Caco-2 (cell line): ENCODE measurements around the gene IQCK. TPM values are rescaled to one million over a fixed set of nuclear protein-coding genes. Genes with fewer than 3 reads are reported as not detected.

Experiments
- BruUV-seq: library from RNA; stranded (reverse); fragments of 400-500 nt; replicated peaks from 2 replicates; lab custom pipeline; 2021; lab: Mats Ljungman, UMichigan
- CTCF ChIA-PET: fragments of 300-600 bp; sonication (Branson Sonifier 250); formaldehyde crosslinking; loops from one replicate; lab custom pipeline; 2022; ENCODE audit warnings: antibody characterized with exemption; lab: Charles Lee
- POLR2A ChIA-PET: fragments of 300-600 bp; sonication (Branson Sonifier 250); formaldehyde crosslinking; loops from one replicate; lab custom pipeline; 2022; ENCODE audit warnings: antibody characterized with exemption; lab: Charles Lee
- DNase-seq, 2 experiments: peaks; one replicate each; pipeline versions ENCODE4 v3.0.0 to v3.0.0-alpha.2; 2020 to 2022
- H3K27me3 ChIP-seq: replicated peaks from 2 replicates; pipeline ENCODE4 v1.6.0; 2011; ENCODE audit warnings: low read length; ENCODE audit not compliant: control insufficient read depth, insufficient read depth
- H3K36me3 ChIP-seq: 2 replicates; pipeline ENCODE4 v1.5.1; 2011; ENCODE audit warnings: low read length; ENCODE audit not compliant: control insufficient read depth, insufficient read depth
- H3K4me1 ChIP-seq: fragments of 250-450 bp; sonication (Bioruptor Pico); 2 replicates; pipeline ENCODE4 v1.5.1; 2020; ENCODE audit warnings: mild to moderate bottlenecking
- H3K4me3 ChIP-seq: 2 replicates; pipeline ENCODE4 v1.5.1; 2011; ENCODE audit warnings: low read depth, mild to moderate bottlenecking, control low read depth, low read length
- H3K9me3 ChIP-seq: fragments of 250-450 bp; sonication (Bioruptor Pico); 2 replicates; pipeline ENCODE4 v1.5.1; 2020; ENCODE audit warnings: mild to moderate bottlenecking, moderate library complexity
- H3K27ac Mint-ChIP-seq: one replicate; pipeline ENCODE4 v1.8.0; 2022; ENCODE audit warnings: mixed read lengths; ENCODE audit not compliant: unreplicated experiment
- H3K27me3 Mint-ChIP-seq: one replicate; pipeline ENCODE4 v1.8.0; 2022; ENCODE audit warnings: mixed read lengths; ENCODE audit not compliant: insufficient read depth, unreplicated experiment
- H3K36me3 Mint-ChIP-seq: one replicate; pipeline ENCODE4 v1.8.0; 2022; ENCODE audit warnings: mild to moderate bottlenecking, mixed read lengths; ENCODE audit not compliant: insufficient read depth, unreplicated experiment
- H3K4me1 Mint-ChIP-seq: one replicate; pipeline ENCODE4 v1.8.0; 2022; ENCODE audit warnings: low read depth, mixed read lengths; ENCODE audit not compliant: unreplicated experiment
- H3K4me3 Mint-ChIP-seq: one replicate; pipeline ENCODE4 v1.8.0; 2022; ENCODE audit warnings: mild to moderate bottlenecking, moderate library complexity, mixed read lengths; ENCODE audit not compliant: unreplicated experiment
- H3K9me3 Mint-ChIP-seq: one replicate; pipeline ENCODE4 v1.8.0; 2022; ENCODE audit warnings: mixed read lengths; ENCODE audit not compliant: unreplicated experiment
- CTCF ChIP-seq, 2 experiments: fragments of 200-600 bp in 1 of 2; IDR thresholded peaks; 1 replicate in 1 of 2; 2 replicates in 1 of 2; pipeline versions ENCODE4 v1.5.1 to v1.8.0; 2011 to 2022; ENCODE audit warnings: antibody characterized with exemption in 1 of 2, control low read depth in 1 of 2, inconsistent platforms in 1 of 2, low read depth in 1 of 2, low read length in 1 of 2, mild to moderate bottlenecking in 1 of 2, moderate library complexity in 1 of 2; ENCODE audit not compliant: insufficient read depth in 1 of 2, severe bottlenecking in 1 of 2, unreplicated experiment in 1 of 2
- intact Hi-C: fragments of 100-400 bp; cut with micrococcal nuclease; formaldehyde crosslinking; loops from one replicate; pipeline ENCODE4 v1.10.0; 2022; ENCODE audit not compliant: unreplicated experiment
- total RNA-seq: library from RNA; stranded (reverse); gene quantifications from 2 replicates; pipeline ENCODE4 v1.2.3, GENCODE V29; 2022

IQCK gene
- total RNA-seq, 1 experiment from 2014 or later, result 2.0 TPM

GRCh38 chr16:19722981-19723380 lies 4.9 kb downstream of the IQCK start:
- Mint-ChIP-seq H3K36me3 (peaks cover 3% of the 10 kb centered on the region), H3K4me3 (no peak overlapping the region), H3K27me3 (no peaks in the 10 kb centered on the region), H3K9me3 (no peaks in the 10 kb centered on the region), H3K4me1 (no peaks in the 10 kb centered on the region), H3K27ac (no peak overlapping the region)
- no peak overlapping the region for H3K4me3 ChIP-seq
- DNase-seq, result no peak
- 0 out of 2 replicates have a peak, but pooled peaks cover 4% of the 10 kb centered on the region for H3K4me1 ChIP-seq
- BruUV-seq, result no TSS peak
- ChIA-PET POLR2A (no interaction called here), CTCF (no interaction called here)
- intact Hi-C loops, result no loop called here
- no peaks in the 10 kb centered on the region for H3K9me3 ChIP-seq
- H3K36me3 ChIP-seq, result no peaks in the 10 kb centered on the region
- no peak for TF ChIP-seq CTCF (IDR thresholded peaks at IDR 0.05; ENCODE audit: insufficient read depth in 1 of 2, low read depth in 1 of 2, low read length in 1 of 2, severe bottlenecking in 1 of 2, unreplicated experiment in 1 of 2)
- no peaks in the 10 kb centered on the region for H3K27me3 ChIP-seq

- no TSS peak for BruUV-seq
These were observed 10.5 kb downstream of the IQCK start for GRCh38 chr16:19728636-19728965.

GRCh38 chr16:19733551-19733950 lies 15.5 kb downstream of the IQCK start:
- no peak for DNase-seq
- no peak overlapping the region for H3K4me3 ChIP-seq
- no peaks in the 10 kb centered on the region for H3K27me3 Mint-ChIP-seq
- H3K4me1 ChIP-seq, result no peaks in the 10 kb centered on the region
- peaks cover 8% of the 10 kb centered on the region for H3K4me1 Mint-ChIP-seq
- no peaks in the 10 kb centered on the region for H3K27me3 ChIP-seq
- intact Hi-C loops, result no loop called here
- no peak overlapping the region for H3K4me3 Mint-ChIP-seq
- H3K36me3 ChIP-seq, result no peaks in the 10 kb centered on the region
- no peaks in the 10 kb centered on the region for H3K9me3 Mint-ChIP-seq
- no peak overlapping the region for H3K27ac Mint-ChIP-seq
- H3K9me3 ChIP-seq, result no peaks in the 10 kb centered on the region
- no TSS peak for BruUV-seq
- CTCF ChIA-PET, result no interaction called here
- H3K36me3 Mint-ChIP-seq, result peaks cover 6% of the 10 kb centered on the region
- TF ChIP-seq CTCF (IDR thresholded peaks at IDR 0.05; ENCODE audit: insufficient read depth in 1 of 2, low read depth in 1 of 2, low read length in 1 of 2, severe bottlenecking in 1 of 2, unreplicated experiment in 1 of 2), result no peak
- POLR2A ChIA-PET, result no interaction called here

More at GRCh38 chr16:19728636-19728965, 10.5 kb downstream of the IQCK start:
- H3K27ac Mint-ChIP-seq, result no peak overlapping the region
- H3K36me3 ChIP-seq, result no peaks in the 10 kb centered on the region
- no peak overlapping the region for H3K4me3 ChIP-seq
- intact Hi-C loops, result no loop called here
- H3K4me1 ChIP-seq, result no peaks in the 10 kb centered on the region
- H3K27me3 ChIP-seq, result no peaks in the 10 kb centered on the region
- peaks cover 8% of the 10 kb centered on the region for H3K4me1 Mint-ChIP-seq
- DNase-seq, result no peak
- H3K36me3 Mint-ChIP-seq, result no peaks in the 10 kb centered on the region
- H3K4me3 Mint-ChIP-seq, result no peak overlapping the region
- ChIA-PET POLR2A (no interaction called here), CTCF (no interaction called here)
- TF ChIP-seq CTCF (IDR thresholded peaks at IDR 0.05; ENCODE audit: insufficient read depth in 1 of 2, low read depth in 1 of 2, low read length in 1 of 2, severe bottlenecking in 1 of 2, unreplicated experiment in 1 of 2), result no peak
- no peaks in the 10 kb centered on the region for H3K9me3 Mint-ChIP-seq
- no peaks in the 10 kb centered on the region for H3K27me3 Mint-ChIP-seq
- no peaks in the 10 kb centered on the region for H3K9me3 ChIP-seq
